Measurements from ENCODE around the gene WNT6. TPM values are rescaled to one million over a fixed set of nuclear protein-coding genes. Genes with fewer than 3 reads are reported as not detected.

WNT6 gene
- total and polyA plus RNA-seq, 2 of the 8 experiments (the other 6 are each of a cell fraction or from before 2014, with no cell fraction given): not detected

DNA sequence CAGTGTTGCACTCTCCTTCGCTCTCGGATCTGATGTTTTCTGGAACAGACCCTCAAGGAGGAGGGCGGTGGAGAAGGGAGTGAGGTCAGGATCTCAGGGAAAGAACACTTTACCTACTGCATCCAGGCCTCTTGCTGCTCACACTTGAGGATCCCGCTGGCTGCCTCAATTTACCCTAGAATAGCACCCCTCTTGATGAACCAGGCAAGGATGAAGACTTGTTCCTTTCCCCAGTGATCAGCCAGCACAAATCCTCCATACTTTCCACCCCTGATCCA, 35.2 kb downstream of the WNT6 start:
- no peak overlapping the region for H4K8ac ChIP-seq (ENCODE audit: extremely low read depth, insufficient read depth, low read length)
- WGBS, 2 experiments (ENCODE audit: extremely low coverage in 1 of 2, insufficient coverage in 1 of 2, insufficient read length in 1 of 2, insufficient replicate concordance in 2 of 2, low coverage in 1 of 2, low lambda C conversion rate in 2 of 2, missing lambda C conversion rate in 1 of 2): 33% methylated on average over 2 of the region's 4 CpGs; no CpG with 5 or more reads in 1 of the 2 experiments
- H3K4me1 ChIP-seq (replicated peaks in 1 of 4; ENCODE audit: control insufficient read depth in 3 of 4, insufficient read depth in 4 of 4, low read length in 3 of 4): peaks cover 3 to 49% (median 19%) of the 10 kb centered on the region in 4 experiments
- H2BK5ac ChIP-seq (ENCODE audit: low read depth, low read length): no peak overlapping the region; the same call in 1 of the 2 replicates
- no peak overlapping the region for H3K4ac ChIP-seq (replicated peaks; ENCODE audit: insufficient read length, low read depth, low read length)
- H2BK20ac ChIP-seq (ENCODE audit: low read length): 0 out of 2 replicates have a peak overlapping the region, but pooled peaks have one; percentile 48
- no peak overlapping the region for H3K27ac ChIP-seq (ENCODE audit: low read depth, low read length)
- peak overlapping the region; percentile 87; the same call in 1 of the 2 replicates for H2BK12ac ChIP-seq (ENCODE audit: low read depth, low read length)
- no peak overlapping the region; the same call in 1 of the 2 replicates for H2AK5ac ChIP-seq (ENCODE audit: low read depth, low read length)
- 0 out of 2 replicates have a peak overlapping the region, but pooled peaks have one; percentile 72 for H2BK15ac ChIP-seq (ENCODE audit: low read length)
- no peak overlapping the region for H3K14ac ChIP-seq (ENCODE audit: insufficient read length)
- no peak overlapping the region for H3K9ac ChIP-seq (replicated peaks in 1 of 4; ENCODE audit: extremely low read depth in 1 of 4, low read depth in 3 of 4, low read length in 3 of 4)
- H4K5ac ChIP-seq (ENCODE audit: insufficient read length, low read depth, low read length): no peak overlapping the region
- no peak overlapping the region for H4K91ac ChIP-seq (replicated peaks; ENCODE audit: insufficient read length, low read length)
- no peaks in the 10 kb centered on the region; a peak in 1 of 4 replicates for H3K9me3 ChIP-seq (ENCODE audit: insufficient read depth in 2 of 2, low read depth in 1 of 2, low read length in 1 of 2)
- H3K23me2 ChIP-seq (ENCODE audit: low read depth, low read length): peaks cover 4% of the 10 kb centered on the region; the same call in 1 of the 2 replicates
- H3K79me2 ChIP-seq (ENCODE audit: control insufficient read depth in 1 of 2, insufficient read depth in 2 of 2, low read length in 2 of 2): no peaks in the 10 kb centered on the region
- ChIA-PET CTCF (ENCODE audit: partially characterized antibody) (interaction anchor here (0.8 to 17.9 kb wide), 7 partner anchors 13 to 89 kb away, joined by 3 to 783 read pairs (median 12); partner anchors contain the start of genes WNT10A and WNT6), POLR2A (ENCODE audit: partially characterized antibody) (no interaction called here)
- peaks cover 11 to 12% of the 10 kb centered on the region in 2 experiments for H4K20me1 ChIP-seq (replicated peaks in 1 of 2; ENCODE audit: control insufficient read depth in 1 of 2, insufficient read depth in 2 of 2, low read length in 2 of 2)
- H3K36me3 ChIP-seq (ENCODE audit: control insufficient read depth in 2 of 4, insufficient read depth in 4 of 4, low read length in 3 of 4): no peaks in the 10 kb centered on the region
- peaks cover 88 to 100% (median 98%) of the 10 kb centered on the region in 4 experiments for H3K27me3 ChIP-seq (replicated peaks in 1 of 4; ENCODE audit: control insufficient read depth in 3 of 4, extremely low read depth in 1 of 4, insufficient read depth in 3 of 4, low read length in 3 of 4)
- 0 out of 2 replicates have a peak, but pooled peaks have one; percentile 31 for TF ChIP-seq SUZ12 (IDR thresholded peaks at IDR 0.05; ENCODE audit: low read length)
- TF ChIP-seq SP4 (IDR thresholded peaks at IDR 0.05; ENCODE audit: low read length): no peak
- no peak for TF ChIP-seq EP300 (IDR thresholded peaks at IDR 0.05; ENCODE audit: borderline replicate concordance in 1 of 2, low read depth in 2 of 2, low read length in 2 of 2)
- DNase-seq (ENCODE audit: low read depth in 1 of 2, low spot score in 2 of 2): no peak
- H3K4me2 ChIP-seq (ENCODE audit: insufficient read depth in 1 of 2, low read depth in 2 of 2, low read length in 2 of 2): peak overlapping the region; percentile 40 to 50; a peak in 3 of 4 replicates
- no peaks in the 10 kb centered on the region for H3K79me1 ChIP-seq (ENCODE audit: low read depth, low read length)
- H3K4me3 ChIP-seq (ENCODE audit: extremely low read depth in 1 of 4, insufficient read depth in 2 of 4, low read depth in 3 of 4, low read length in 4 of 4): peak overlapping the region in 1 of 4 experiments; percentile 9; a peak in 1 of 8 replicates
- H3K18ac ChIP-seq (ENCODE audit: extremely low read depth, low read length): peak overlapping the region; percentile 51; the same call in 1 of the 2 replicates
- H3K56ac ChIP-seq (replicated peaks; ENCODE audit: insufficient read length, low read depth, low read length): no peak overlapping the region
- no peak overlapping the region for H3K23ac ChIP-seq (ENCODE audit: insufficient read length)
- H2AFZ ChIP-seq (ENCODE audit: low read length): no peak overlapping the region
- no peak for FAIRE-seq
- no peak overlapping the region for H2BK120ac ChIP-seq (replicated peaks; ENCODE audit: low read depth, low read length)
